Fibroblast of lung (primary cell): ENCODE results near the gene FZD8. TPM values are rescaled to one million over a fixed set of nuclear protein-coding genes. Genes with fewer than 3 reads are reported as not detected.

Experiments
- DNase-seq, 2 donors: peaks; one replicate each; pipeline versions ENCODE4 v3.0.0 to v3.0.0-alpha.2; 2010; ENCODE audit warnings: low read depth in 2 of 2
- H2AFZ ChIP-seq: 2 replicates; pipeline ENCODE4 v1.5.1; 2012; ENCODE audit warnings: low read length, control low read depth, inconsistent platforms
- H3K27ac ChIP-seq: 2 replicates; pipeline ENCODE4 v1.5.1; 2011; ENCODE audit warnings: low read length, control low read depth; ENCODE audit not compliant: insufficient read depth
- H3K27me3 ChIP-seq: 2 replicates; pipeline ENCODE4 v1.5.1; 2011; ENCODE audit warnings: mild to moderate bottlenecking, low read length; ENCODE audit not compliant: control insufficient read depth, insufficient read depth
- H3K36me3 ChIP-seq: 2 replicates; pipeline ENCODE4 v1.5.1; 2011; ENCODE audit warnings: low read length; ENCODE audit not compliant: control insufficient read depth, insufficient read depth
- H3K4me1 ChIP-seq: 2 replicates; pipeline ENCODE4 v1.5.1; 2011; ENCODE audit warnings: low read length; ENCODE audit not compliant: control insufficient read depth, insufficient read depth; ENCODE audit errors: extremely low read depth
- H3K4me2 ChIP-seq: 2 replicates; pipeline ENCODE4 v1.5.1; 2011; ENCODE audit warnings: low read length, control low read depth; ENCODE audit not compliant: insufficient read depth; ENCODE audit errors: extremely low read depth
- H3K4me3 ChIP-seq, 4 experiments: fragments of 200-600 bp in 1 of 4; sonication (generic) in 1 of 4; replicated peaks in 1 of 4; 2 replicates each; pipeline ENCODE4 v1.5.1; 2011 to 2016; ENCODE audit warnings: low read length in 4 of 4, low read depth in 3 of 4, mild to moderate bottlenecking in 3 of 4, control low read depth in 2 of 4, inconsistent platforms in 1 of 4, mixed read lengths in 1 of 4; ENCODE audit not compliant: insufficient read depth in 1 of 4; ENCODE audit errors: control extremely low read depth in 1 of 4
- H3K79me2 ChIP-seq: 2 replicates; pipeline ENCODE4 v1.5.1; 2012; ENCODE audit warnings: mild to moderate bottlenecking, low read length, inconsistent platforms; ENCODE audit not compliant: control insufficient read depth, insufficient read depth
- H3K9ac ChIP-seq: 2 replicates; pipeline ENCODE4 v1.5.1; 2011; ENCODE audit warnings: mild to moderate bottlenecking, low read length, control low read depth; ENCODE audit not compliant: insufficient read depth
- H3K9me3 ChIP-seq: 2 replicates; pipeline ENCODE4 v1.5.1; 2012; ENCODE audit warnings: low read depth, low read length; ENCODE audit not compliant: control insufficient read depth, insufficient read depth
- H4K20me1 ChIP-seq: 2 replicates; pipeline ENCODE4 v1.5.1; 2011; ENCODE audit warnings: low read length; ENCODE audit not compliant: control insufficient read depth, insufficient read depth; ENCODE audit errors: extremely low read depth
- EZH2 ChIP-seq: IDR thresholded peaks from 2 replicates; pipeline ENCODE4 v1.5.1; 2012; ENCODE audit warnings: low read length, control low read depth, mild to moderate bottlenecking; ENCODE audit errors: missing control alignments
- polyA minus RNA-seq: library from RNA; depleted of rRNA, polyadenylated mRNA; stranded (reverse); fragments of >200 nt; gene quantifications from 2 replicates; pipeline ENCODE4 v1.2.3, GENCODE V29; 2011; ENCODE audit warnings: low replicate concordance
- polyA plus RNA-seq, 2 donors: library from polyadenylated mRNA; depleted of rRNA in 1 of 2; stranded (reverse) in 1 of 2; unstranded in 1 of 2; fragments of >200 nt; gene quantifications; 2 replicates each; pipeline ENCODE4 v1.2.1, GENCODE V29; 2011 to 2012; ENCODE audit warnings: missing spikeins in 1 of 2
- total RNA-seq: library from RNA; depleted of rRNA; stranded (reverse); fragments of >200 nt; gene quantifications from 2 replicates; pipeline ENCODE4 v1.2.1, GENCODE V29; 2014
- TF ChIP-seq, protein P1 (sequence below), 2 donors: IDR thresholded peaks in 1 of 2; conservative IDR thresholded peaks in 1 of 2; 1 replicate in 1 of 2; 2 replicates in 1 of 2; pipeline ENCODE4 v1.5.1; 2011 to 2012; ENCODE audit warnings: low read length in 2 of 2, control low read depth in 1 of 2, inconsistent platforms in 1 of 2, low read depth in 1 of 2, mild to moderate bottlenecking in 1 of 2

The FZD8 gene, protein sequence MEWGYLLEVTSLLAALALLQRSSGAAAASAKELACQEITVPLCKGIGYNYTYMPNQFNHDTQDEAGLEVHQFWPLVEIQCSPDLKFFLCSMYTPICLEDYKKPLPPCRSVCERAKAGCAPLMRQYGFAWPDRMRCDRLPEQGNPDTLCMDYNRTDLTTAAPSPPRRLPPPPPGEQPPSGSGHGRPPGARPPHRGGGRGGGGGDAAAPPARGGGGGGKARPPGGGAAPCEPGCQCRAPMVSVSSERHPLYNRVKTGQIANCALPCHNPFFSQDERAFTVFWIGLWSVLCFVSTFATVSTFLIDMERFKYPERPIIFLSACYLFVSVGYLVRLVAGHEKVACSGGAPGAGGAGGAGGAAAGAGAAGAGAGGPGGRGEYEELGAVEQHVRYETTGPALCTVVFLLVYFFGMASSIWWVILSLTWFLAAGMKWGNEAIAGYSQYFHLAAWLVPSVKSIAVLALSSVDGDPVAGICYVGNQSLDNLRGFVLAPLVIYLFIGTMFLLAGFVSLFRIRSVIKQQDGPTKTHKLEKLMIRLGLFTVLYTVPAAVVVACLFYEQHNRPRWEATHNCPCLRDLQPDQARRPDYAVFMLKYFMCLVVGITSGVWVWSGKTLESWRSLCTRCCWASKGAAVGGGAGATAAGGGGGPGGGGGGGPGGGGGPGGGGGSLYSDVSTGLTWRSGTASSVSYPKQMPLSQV
- total RNA-seq: 0.66 and 0.77 TPM in 2 replicates
- polyA plus RNA-seq: 0.12 and 0.23 TPM in 2 replicates
- 0.28 and 0.73 TPM in 2 replicates for polyA plus RNA-seq (2012)
- 0.30 TPM in 1 of 2 replicates, not detected in the other for polyA minus RNA-seq

DNA sequence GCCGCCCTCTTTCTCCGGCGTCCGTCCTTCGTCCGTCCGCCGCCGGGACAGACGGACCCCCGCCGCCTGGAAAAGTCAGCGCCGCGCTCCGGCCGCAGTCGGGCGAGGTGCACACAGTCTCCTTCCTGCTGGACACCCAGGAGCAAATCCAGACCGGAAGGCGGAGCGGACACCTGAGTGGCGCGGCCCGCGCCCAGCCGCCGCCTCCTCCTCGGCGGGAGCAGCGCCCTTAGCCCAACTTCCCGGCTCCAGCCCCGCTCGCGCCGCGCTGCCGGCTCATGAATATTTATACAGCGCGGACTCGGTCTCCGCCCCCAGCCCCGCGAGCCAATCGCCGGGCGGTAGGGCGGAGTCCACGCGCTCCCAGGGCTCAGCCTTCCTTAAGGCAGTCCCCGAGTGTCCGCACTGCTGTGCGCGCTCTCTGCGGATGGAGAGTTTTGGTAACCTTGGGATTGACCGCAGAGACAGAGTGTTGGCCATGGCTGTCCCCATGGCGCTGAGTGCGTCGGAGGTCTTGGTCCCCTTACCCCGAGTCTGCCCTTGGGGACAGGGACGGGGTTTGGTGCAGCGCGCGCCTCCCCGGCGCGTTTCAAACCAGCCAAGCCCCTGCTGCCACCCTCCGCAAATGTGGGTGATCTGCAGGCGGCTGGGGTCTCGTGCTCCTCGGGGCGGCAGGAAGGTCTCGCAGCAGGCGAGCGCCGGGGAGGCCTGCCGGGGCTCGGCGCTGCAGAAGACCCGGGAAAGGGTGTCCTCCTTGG lies at the start of gene FZD8:
Gene FZD8 (minus strand): TSS at position 262 of the 758 bp plus-strand sequence. CDS start 867 bp downstream, outside the sequence.
- Histone ChIP-seq H3K79me2 (no peaks in the 10 kb centered on the region), H3K4me1 (peaks cover 12% of the 10 kb centered on the region), H3K4me3 (peak within 1 kb of the TSS; percentile 61 to 68 (median 66)), H3K9me3 (no peaks in the 10 kb centered on the region), H3K36me3 (no peaks in the 10 kb centered on the region), H2AFZ (peak within 1 kb of the TSS; percentile 94), H4K20me1 (no peaks in the 10 kb centered on the region), H3K27me3 (no peaks in the 10 kb centered on the region), H3K27ac (no peak within 1 kb of the TSS), H3K4me2 (peak within 1 kb of the TSS; percentile 97), H3K9ac (peak within 1 kb of the TSS; percentile 30)
- TF ChIP-seq, protein P1, sequence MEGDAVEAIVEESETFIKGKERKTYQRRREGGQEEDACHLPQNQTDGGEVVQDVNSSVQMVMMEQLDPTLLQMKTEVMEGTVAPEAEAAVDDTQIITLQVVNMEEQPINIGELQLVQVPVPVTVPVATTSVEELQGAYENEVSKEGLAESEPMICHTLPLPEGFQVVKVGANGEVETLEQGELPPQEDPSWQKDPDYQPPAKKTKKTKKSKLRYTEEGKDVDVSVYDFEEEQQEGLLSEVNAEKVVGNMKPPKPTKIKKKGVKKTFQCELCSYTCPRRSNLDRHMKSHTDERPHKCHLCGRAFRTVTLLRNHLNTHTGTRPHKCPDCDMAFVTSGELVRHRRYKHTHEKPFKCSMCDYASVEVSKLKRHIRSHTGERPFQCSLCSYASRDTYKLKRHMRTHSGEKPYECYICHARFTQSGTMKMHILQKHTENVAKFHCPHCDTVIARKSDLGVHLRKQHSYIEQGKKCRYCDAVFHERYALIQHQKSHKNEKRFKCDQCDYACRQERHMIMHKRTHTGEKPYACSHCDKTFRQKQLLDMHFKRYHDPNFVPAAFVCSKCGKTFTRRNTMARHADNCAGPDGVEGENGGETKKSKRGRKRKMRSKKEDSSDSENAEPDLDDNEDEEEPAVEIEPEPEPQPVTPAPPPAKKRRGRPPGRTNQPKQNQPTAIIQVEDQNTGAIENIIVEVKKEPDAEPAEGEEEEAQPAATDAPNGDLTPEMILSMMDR (conservative IDR thresholded peaks at IDR 0.05 in 1 of 2, IDR thresholded peaks at IDR 0.05 in 1 of 2; ENCODE audit: low read depth in 1 of 2, low read length in 2 of 2): no peak
- TF ChIP-seq EZH2: no peak
- DNase-seq: peak; percentile 89 to 91

DNA sequence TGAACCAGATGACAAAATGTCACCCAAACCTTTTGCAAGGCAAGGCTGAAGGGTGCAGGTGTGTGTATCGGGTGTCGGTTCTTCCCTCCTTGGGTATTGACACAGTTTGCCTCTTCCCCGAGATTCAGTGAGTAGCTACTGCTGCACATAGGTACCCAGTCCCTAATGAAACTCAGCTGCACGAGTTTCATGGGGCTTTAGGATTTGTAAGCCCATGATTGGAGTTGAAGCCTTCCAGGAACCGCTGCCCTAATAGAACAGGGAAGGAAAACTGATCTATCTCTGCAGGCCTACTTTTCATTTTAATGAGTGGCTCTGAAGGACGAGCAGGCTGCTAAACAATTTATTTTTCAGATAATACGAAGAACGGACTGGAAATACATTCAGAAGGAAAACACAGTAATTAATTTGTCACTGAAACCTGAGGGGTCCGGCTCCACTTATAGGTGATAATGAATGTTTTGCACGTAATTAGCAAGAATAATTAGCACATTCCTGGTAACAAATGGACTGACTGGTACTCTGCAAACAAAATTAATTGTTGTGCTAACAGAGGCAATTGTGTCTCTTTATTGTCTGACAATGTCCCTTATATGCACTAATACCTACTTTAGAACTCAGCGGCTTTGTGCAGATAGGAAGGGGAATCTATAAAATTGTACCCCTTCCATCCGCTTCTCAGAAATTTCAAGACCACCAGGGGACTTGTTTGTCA lies 49.6 kb upstream of the FZD8 start:
- no peak overlapping the region for H2AFZ ChIP-seq
- no peak overlapping the region for H3K9ac ChIP-seq
- H4K20me1 ChIP-seq: no peaks in the 10 kb centered on the region
- no peaks in the 10 kb centered on the region for H3K9me3 ChIP-seq
- no peaks in the 10 kb centered on the region for H3K4me1 ChIP-seq
- no peaks in the 10 kb centered on the region for H3K79me2 ChIP-seq
- no peak for DNase-seq
- H3K27me3 ChIP-seq: no peaks in the 10 kb centered on the region
- H3K4me3 ChIP-seq: no peak overlapping the region
- H3K4me2 ChIP-seq: no peak overlapping the region
- no peak overlapping the region for H3K27ac ChIP-seq
- H3K36me3 ChIP-seq: no peaks in the 10 kb centered on the region
- no peak for TF ChIP-seq EZH2
- TF ChIP-seq, protein P1 (conservative IDR thresholded peaks at IDR 0.05 in 1 of 2, IDR thresholded peaks at IDR 0.05 in 1 of 2; ENCODE audit: low read depth in 1 of 2, low read length in 2 of 2): no peak
